Testis (tissue), 2 donors: Measurements from ENCODE around the gene INTU.

Experiments used
- POLR2A ChIP-seq: fragments of 450-650 bp; IDR thresholded peaks from one replicate; pipeline ENCODE4 v1.6.1; 2017; ENCODE audit warnings: antibody characterized with exemption, mild to moderate bottlenecking, moderate library complexity
- TF ChIP-seq, protein P1 (sequence below), 3 experiments: fragments of 450-650 bp in 2 of 3; fragments of 200-600 bp in 1 of 3; sonication (generic) in 1 of 3; IDR thresholded peaks; one replicate each; pipeline ENCODE4 v1.5.1; 2016 to 2019; ENCODE audit warnings: antibody characterized with exemption in 3 of 3, mild to moderate bottlenecking in 2 of 3, moderate library complexity in 1 of 3

DNA sequence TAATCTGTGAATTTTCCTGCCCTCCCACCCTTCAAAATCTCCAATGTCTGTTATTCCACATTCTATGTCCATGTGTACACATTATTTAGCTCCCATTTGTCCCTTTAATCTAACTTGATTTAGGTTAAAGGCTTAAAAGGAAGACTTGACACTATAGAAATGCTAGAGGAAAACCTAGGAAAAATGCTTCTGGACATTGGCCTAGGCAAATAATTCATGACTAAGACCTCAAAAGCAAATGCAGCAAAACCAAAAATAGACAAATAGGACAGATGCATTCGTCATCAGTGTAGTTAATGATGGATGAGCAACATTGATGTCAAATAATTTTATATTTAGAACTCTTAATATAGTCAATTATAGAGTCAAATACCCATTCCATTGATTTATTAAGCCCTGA lies 36.9 kb downstream of the INTU start:
- TF ChIP-seq, protein P1, sequence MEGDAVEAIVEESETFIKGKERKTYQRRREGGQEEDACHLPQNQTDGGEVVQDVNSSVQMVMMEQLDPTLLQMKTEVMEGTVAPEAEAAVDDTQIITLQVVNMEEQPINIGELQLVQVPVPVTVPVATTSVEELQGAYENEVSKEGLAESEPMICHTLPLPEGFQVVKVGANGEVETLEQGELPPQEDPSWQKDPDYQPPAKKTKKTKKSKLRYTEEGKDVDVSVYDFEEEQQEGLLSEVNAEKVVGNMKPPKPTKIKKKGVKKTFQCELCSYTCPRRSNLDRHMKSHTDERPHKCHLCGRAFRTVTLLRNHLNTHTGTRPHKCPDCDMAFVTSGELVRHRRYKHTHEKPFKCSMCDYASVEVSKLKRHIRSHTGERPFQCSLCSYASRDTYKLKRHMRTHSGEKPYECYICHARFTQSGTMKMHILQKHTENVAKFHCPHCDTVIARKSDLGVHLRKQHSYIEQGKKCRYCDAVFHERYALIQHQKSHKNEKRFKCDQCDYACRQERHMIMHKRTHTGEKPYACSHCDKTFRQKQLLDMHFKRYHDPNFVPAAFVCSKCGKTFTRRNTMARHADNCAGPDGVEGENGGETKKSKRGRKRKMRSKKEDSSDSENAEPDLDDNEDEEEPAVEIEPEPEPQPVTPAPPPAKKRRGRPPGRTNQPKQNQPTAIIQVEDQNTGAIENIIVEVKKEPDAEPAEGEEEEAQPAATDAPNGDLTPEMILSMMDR (IDR thresholded peaks at IDR 0.05) = no peak
- no peak for TF ChIP-seq POLR2A
